Effector memory CD4-positive, alpha-beta T cell (primary cell): ENCODE results near the gene TNFSF10.
A peak's percentile ranks its signal among the peaks of the same experiment; 100 is the strongest.
"Not testable (repeated sequence)": the region's sequence is repeated elsewhere in the genome, so short reads cannot be mapped to it uniquely, and the experiment has no call there.

Source experiments
- DNase-seq, 3 donors: peaks; one replicate each; pipeline ENCODE4 v3.0.0-alpha.2; 2020
- H3K27ac ChIP-seq: 2 replicates; pipeline ENCODE4 v1.7.0; 2013; ENCODE audit warnings: mild to moderate bottlenecking, low read length, moderate library complexity; ENCODE audit not compliant: insufficient read depth, poor library complexity, severe bottlenecking
- H3K27me3 ChIP-seq: replicated peaks from 2 replicates; pipeline ENCODE4 v1.7.0; 2013; ENCODE audit warnings: mild to moderate bottlenecking, low read length; ENCODE audit not compliant: insufficient read depth, control insufficient read depth, poor library complexity, severe bottlenecking
- H3K36me3 ChIP-seq: 2 replicates; pipeline ENCODE4 v1.7.0; 2013; ENCODE audit warnings: mild to moderate bottlenecking, low read length, moderate library complexity; ENCODE audit not compliant: control insufficient read depth, insufficient read depth
- H3K4me1 ChIP-seq: 2 replicates; pipeline ENCODE4 v1.7.0; 2013; ENCODE audit warnings: low read length, mild to moderate bottlenecking; ENCODE audit not compliant: control insufficient read depth, insufficient read depth, poor library complexity, severe bottlenecking
- H3K4me3 ChIP-seq: 2 replicates; pipeline ENCODE4 v1.7.0; 2013; ENCODE audit warnings: low read length, low read depth, mild to moderate bottlenecking; ENCODE audit not compliant: insufficient read depth, poor library complexity, severe bottlenecking
- H3K9me3 ChIP-seq: 2 replicates; pipeline ENCODE4 v1.7.0; 2013; ENCODE audit warnings: mild to moderate bottlenecking, low read length, moderate library complexity; ENCODE audit not compliant: control insufficient read depth

TNFSF10 gene

DNA sequence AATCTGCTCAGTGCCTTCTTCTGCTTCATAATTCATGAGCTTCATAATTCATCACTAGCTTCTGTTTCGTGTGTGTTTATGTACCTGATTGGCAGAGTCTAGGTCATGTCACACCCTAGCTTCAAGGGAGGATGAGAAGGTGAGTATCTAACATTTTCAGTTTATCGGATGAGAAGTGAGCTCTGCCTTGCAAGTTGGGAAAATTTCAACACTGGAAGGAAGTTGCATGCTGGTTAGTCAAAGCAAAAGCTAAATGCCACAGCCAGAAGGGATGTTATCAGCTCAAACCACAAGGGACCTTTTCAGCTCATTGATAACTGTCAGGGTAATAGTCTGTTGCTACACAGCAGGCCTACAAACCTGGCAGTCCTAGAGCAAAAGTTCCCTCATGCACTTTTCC lies 7.3 kb upstream of the TNFSF10 start:
- DNase-seq = no peak

GRCh38 chr3:172530101-172530561 lies 6.9 kb upstream of the TNFSF10 start:
- H3K4me3 ChIP-seq = no peak overlapping the region
- H3K27ac ChIP-seq = no peak overlapping the region
- no peaks in the 10 kb centered on the region for H3K36me3 ChIP-seq
- no peaks in the 10 kb centered on the region for H3K9me3 ChIP-seq
- DNase-seq = no peak
- H3K4me1 ChIP-seq = peaks cover 11% of the 10 kb centered on the region
- no peaks in the 10 kb centered on the region for H3K27me3 ChIP-seq

More for the DNA sequence above, 7.3 kb upstream of the TNFSF10 start:
- no peaks in the 10 kb centered on the region for H3K27me3 ChIP-seq
- H3K4me1 ChIP-seq = peaks cover 11% of the 10 kb centered on the region
- H3K4me3 ChIP-seq = no peak overlapping the region
- no peaks in the 10 kb centered on the region for H3K9me3 ChIP-seq
- H3K27ac ChIP-seq = no peak overlapping the region
- no peaks in the 10 kb centered on the region for H3K36me3 ChIP-seq

- peaks cover 17% of the 10 kb centered on the region for H3K4me1 ChIP-seq
- no peak overlapping the region for H3K4me3 ChIP-seq
- no peaks in the 10 kb centered on the region for H3K36me3 ChIP-seq
- H3K9me3 ChIP-seq = no peaks in the 10 kb centered on the region
- no peak for DNase-seq
- H3K27me3 ChIP-seq = no peaks in the 10 kb centered on the region
- H3K27ac ChIP-seq = no peak overlapping the region
Observed at GRCh38 chr3:172528677-172529076, 5.4 kb upstream of the TNFSF10 start.

DNA sequence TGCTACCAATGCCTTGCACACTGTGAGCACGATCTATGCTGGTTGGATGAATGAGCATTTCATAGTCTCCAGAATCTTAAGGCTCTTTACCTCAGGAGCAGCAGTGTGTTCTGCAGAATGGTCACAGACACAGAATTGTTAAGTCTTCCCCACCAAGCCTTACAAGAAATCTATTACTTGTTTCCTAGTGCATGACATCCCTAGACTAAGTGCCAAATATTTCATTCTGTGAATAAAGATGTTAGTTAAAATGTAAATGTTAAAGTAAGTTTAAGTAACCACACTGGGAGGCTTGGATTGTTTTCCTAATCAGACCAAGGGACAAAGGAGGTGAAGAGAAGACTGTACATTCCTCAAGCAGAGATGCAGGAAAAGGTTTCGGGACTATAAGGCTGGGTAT lies 4.1 kb upstream of the TNFSF10 start:
- Histone ChIP-seq H3K4me1 (peaks cover 21% of the 10 kb centered on the region), H3K27ac (no peak overlapping the region)

DNA sequence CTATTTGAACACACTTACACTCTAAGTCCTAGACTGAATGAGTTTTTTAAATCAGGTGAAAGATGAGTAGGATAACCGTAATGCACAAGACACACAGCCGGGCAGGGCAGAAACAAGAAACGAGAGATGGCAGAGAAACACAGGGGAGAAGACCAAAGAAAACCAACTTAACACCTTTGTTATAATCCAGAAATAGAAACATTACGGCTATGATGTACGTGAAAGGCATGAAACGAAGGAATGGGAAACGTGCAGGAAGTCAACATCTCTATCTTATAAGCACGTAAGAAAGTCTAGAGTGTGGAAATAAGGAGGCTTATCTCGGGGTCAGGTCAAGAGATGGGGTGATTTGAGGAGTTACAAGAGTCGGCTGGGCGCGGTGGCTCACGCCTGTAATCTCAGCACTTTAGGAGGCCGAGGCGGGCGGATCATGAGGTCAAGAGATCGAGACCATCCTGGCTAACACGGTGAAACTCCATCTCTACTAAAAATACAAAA lies 1.9 kb upstream of the TNFSF10 start:
- Histone ChIP-seq H3K4me1 (peaks cover 12% of the 10 kb centered on the region), H3K9me3 (no peaks in the 10 kb centered on the region), H3K4me3 (no peak overlapping the region), H3K36me3 (no peaks in the 10 kb centered on the region), H3K27ac (no peak overlapping the region), H3K27me3 (no peaks in the 10 kb centered on the region)
- DNase-seq = no peak

More for the DNA sequence above, 4.1 kb upstream of the TNFSF10 start:
- Histone ChIP-seq H3K36me3 (no peaks in the 10 kb centered on the region), H3K27me3 (no peaks in the 10 kb centered on the region), H3K9me3 (no peaks in the 10 kb centered on the region), H3K4me3 (no peak overlapping the region)
- DNase-seq = no peak

DNA sequence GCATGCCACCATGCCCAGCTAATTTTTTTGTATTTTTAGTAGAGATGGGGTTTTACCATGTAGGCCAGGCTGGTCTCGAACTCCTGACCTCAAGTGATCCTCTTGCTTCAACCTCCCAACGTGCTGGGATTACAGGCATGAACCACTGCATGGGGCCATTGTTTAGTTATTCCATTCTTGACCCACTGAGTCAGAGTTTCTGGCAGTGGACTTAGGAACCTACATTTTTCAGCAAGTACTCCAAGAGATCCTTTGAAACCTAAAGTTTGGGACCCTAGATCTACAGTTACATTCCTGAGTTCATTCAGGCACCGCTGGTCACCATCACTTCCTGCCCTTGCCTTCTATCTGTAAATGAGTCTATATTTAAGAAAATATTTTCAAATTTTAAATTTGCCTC lies 1.4 kb upstream of the TNFSF10 start:
- DNase-seq = no peak
- H3K4me1 ChIP-seq = peaks cover 10% of the 10 kb centered on the region

DNA sequence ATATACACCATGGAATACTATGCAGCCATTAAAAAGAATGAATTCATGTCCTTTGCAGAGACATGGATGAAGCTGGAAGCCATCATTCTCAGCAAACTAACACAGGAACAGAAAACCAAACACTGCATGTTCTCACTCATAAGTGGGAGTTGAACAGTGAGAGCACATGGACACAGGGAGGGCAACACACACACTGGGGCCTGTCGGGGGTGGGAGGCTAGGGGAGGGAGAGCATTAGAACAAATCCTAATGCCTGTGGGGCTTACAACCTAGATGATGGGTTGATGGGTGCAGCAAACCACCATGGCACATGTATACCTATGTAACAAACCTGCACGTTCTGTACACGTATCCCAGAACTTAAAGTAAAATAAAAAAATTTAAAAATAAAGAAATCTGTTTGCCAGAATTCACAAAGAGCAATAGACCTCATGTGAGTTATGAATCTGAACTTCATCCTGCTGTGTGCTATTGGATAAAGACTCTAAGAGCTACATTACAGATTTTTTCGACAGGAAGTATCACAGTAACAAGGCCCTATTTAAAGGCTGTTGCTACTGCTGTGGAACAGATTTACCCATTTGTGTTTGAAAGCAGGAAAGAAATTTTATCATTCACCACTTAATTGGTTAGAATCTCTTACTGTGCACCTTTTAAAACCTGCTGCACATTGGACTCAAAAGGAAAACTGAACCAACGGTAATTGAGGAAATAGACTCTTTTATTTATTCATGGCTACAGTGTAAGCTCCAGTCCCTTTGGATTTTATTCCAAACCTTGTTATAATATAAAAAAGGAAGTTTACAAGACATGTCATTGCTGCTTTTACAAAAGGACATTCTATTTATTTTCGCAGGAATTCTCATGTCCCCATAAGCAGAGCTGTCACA lies 1.1 kb downstream of the TNFSF10 start:
- peak overlapping the region; percentile 71 for H3K4me3 ChIP-seq
- DNase-seq, H3K27me3 ChIP-seq, H3K36me3 ChIP-seq, H3K9me3 ChIP-seq: not testable (repeated sequence)
- peaks cover 25% of the 10 kb centered on the region for H3K4me1 ChIP-seq
- H3K27ac ChIP-seq = peak overlapping the region; percentile 80

More for the DNA sequence above, 1.4 kb upstream of the TNFSF10 start:
- no peaks in the 10 kb centered on the region for H3K36me3 ChIP-seq
- peak overlapping the region; percentile 12 for H3K27ac ChIP-seq
- H3K27me3 ChIP-seq = no peaks in the 10 kb centered on the region
- no peaks in the 10 kb centered on the region for H3K9me3 ChIP-seq
- no peak overlapping the region for H3K4me3 ChIP-seq

DNA sequence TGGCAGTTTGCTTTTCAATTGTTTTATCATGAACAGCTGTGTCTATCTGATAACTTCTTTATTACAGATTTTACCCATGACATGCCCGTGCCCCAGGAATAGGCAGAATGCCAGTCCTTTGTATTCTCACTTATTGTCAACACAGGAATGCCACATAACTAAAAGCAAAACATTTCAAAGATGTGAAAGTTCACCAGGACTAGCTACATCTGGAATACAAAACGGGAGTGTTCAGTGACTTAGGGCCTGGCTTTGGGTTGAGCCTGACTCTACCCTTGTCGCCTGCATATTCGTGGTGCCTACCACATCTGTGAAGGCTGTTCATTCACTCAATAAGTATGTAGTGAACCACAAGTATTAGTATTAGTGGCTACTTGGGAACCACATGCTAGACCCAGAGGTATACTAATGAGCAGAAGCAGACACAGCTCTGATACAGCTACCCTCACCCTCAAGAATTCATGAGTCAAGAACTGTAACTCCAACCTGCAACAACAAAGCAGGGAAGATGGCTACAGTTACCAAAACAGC lies 2.9 kb downstream of the TNFSF10 start:
- Histone ChIP-seq H3K4me1 (peaks cover 40% of the 10 kb centered on the region), H3K27me3 (no peaks in the 10 kb centered on the region), H3K9me3 (no peaks in the 10 kb centered on the region), H3K4me3 (peak overlapping the region; percentile 53), H3K27ac (peak overlapping the region; percentile 56), H3K36me3 (no peaks in the 10 kb centered on the region)
- no peak for DNase-seq

DNA sequence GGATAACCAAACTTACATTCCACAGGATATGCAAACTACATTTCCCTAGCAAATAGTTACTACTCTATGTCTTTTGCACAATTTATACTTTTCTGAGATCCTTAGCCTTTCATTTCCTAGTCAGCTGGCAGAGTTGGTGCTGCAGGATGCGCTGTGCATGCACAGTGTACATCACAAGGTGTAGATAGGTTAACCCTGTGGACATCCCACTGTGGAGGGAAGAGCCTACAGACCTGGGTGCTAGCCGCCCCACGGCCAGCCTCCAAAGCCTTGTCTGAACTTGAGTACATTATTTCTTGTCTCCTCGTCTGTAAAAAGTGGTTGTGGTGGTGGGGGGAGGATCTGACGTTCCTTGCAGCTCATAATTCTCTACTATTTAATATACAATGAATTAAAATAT lies 3.5 kb downstream of the TNFSF10 start:
- Histone ChIP-seq H3K4me1 (peaks cover 45% of the 10 kb centered on the region), H3K27me3 (no peaks in the 10 kb centered on the region), H3K9me3 (no peaks in the 10 kb centered on the region), H3K36me3 (peaks cover under 1% of the 10 kb centered on the region), H3K4me3 (peak overlapping the region; percentile 53), H3K27ac (peak overlapping the region; percentile 56)
- DNase-seq = no peak
